Endothelial cell of umbilical vein (primary cell): ENCODE measurements around the gene ZNF362. TPM values are rescaled to one million over a fixed set of nuclear protein-coding genes. Genes with fewer than 3 reads are reported as not detected.

Experiments
- Bru-seq: library from RNA; stranded (reverse); fragments of 400-500 nt; gene quantifications from one replicate; lab custom pipeline; 2021; lab: Mats Ljungman, UMichigan
- BruChase-seq, 2 experiments: library from RNA; stranded (reverse); fragments of 400-500 nt; gene quantifications; one replicate each; lab custom pipeline; 2021; lab: Mats Ljungman, UMichigan
- BruUV-seq: library from RNA; stranded (reverse); fragments of 400-500 nt; replicated peaks from 2 replicates; lab custom pipeline; 2021; lab: Mats Ljungman, UMichigan
- CTCF ChIA-PET: fragments of 300-600, 350-600 bp; sonication (Branson Sonifier 250); formaldehyde crosslinking; loops from one replicate; lab custom pipeline; 2021; ENCODE audit warnings: antibody characterized with exemption, inconsistent platforms; lab: Charles Lee
- POLR2A ChIA-PET: fragments of 300-600, 350-600 bp; sonication (Branson Sonifier 250); formaldehyde crosslinking; loops from one replicate; lab custom pipeline; 2021; ENCODE audit warnings: antibody characterized with exemption, inconsistent platforms; lab: Charles Lee
- DNase-seq: peaks from one replicate; pipeline ENCODE4 v3.0.0-alpha.2; 2011; ENCODE audit warnings: low read depth, low spot score
- FAIRE-seq: peaks from 2 replicates; lab custom pipeline; 2011; peaks lifted over from hg19 to GRCh38; lab: Jason Lieb, UNC
- H2AFZ ChIP-seq: 2 replicates; pipeline ENCODE4 v1.6.0; 2012; ENCODE audit warnings: low read depth, low read length, control low read depth, inconsistent platforms
- H3K27ac ChIP-seq: 2 replicates; pipeline ENCODE4 v1.5.1; 2011; ENCODE audit warnings: low read depth, mild to moderate bottlenecking, control low read depth, low read length, moderate library complexity; ENCODE audit not compliant: insufficient read depth
- H3K27me3 ChIP-seq, 2 experiments: 2 replicates each; pipeline versions ENCODE4 v1.6.0 to v1.6.1; 2011; ENCODE audit warnings: low read length in 2 of 2, mixed read lengths in 1 of 2; ENCODE audit not compliant: control insufficient read depth in 2 of 2, insufficient read depth in 2 of 2
- H3K36me3 ChIP-seq, 2 experiments: 2 replicates in 1 of 2; 3 replicates in 1 of 2; pipeline ENCODE4 v1.5.1; 2011; ENCODE audit warnings: low read length in 2 of 2, mild to moderate bottlenecking in 1 of 2, moderate library complexity in 1 of 2; ENCODE audit not compliant: control insufficient read depth in 2 of 2, insufficient read depth in 2 of 2; ENCODE audit errors: extremely low read depth in 1 of 2
- H3K4me1 ChIP-seq: 3 replicates; pipeline ENCODE4 v1.5.1; 2011; ENCODE audit warnings: mild to moderate bottlenecking, low read length; ENCODE audit not compliant: control insufficient read depth, insufficient read depth; ENCODE audit errors: extremely low read depth
- H3K4me2 ChIP-seq: 2 replicates; pipeline ENCODE4 v1.6.1; 2011; ENCODE audit warnings: low read length, control low read depth, mixed read lengths; ENCODE audit not compliant: insufficient read depth
- H3K4me3 ChIP-seq, 3 experiments: fragments of 200-600 bp in 1 of 3; sonication (generic), shearing (Covaris generic) in 1 of 3; replicated peaks in 1 of 3; 2 replicates each; pipeline ENCODE4 v1.5.1; 2011 to 2016; ENCODE audit warnings: control low read depth in 3 of 3, low read length in 3 of 3, mild to moderate bottlenecking in 2 of 3, inconsistent platforms in 1 of 3, low read depth in 1 of 3, moderate library complexity in 1 of 3; ENCODE audit not compliant: insufficient read depth in 1 of 3
- H3K79me2 ChIP-seq: 2 replicates; pipeline ENCODE4 v1.6.0; 2012; ENCODE audit warnings: low read length, inconsistent platforms; ENCODE audit not compliant: control insufficient read depth, insufficient read depth
- H3K9ac ChIP-seq: replicated peaks from 2 replicates; pipeline ENCODE3; 2011; ENCODE audit warnings: low read length, control low read depth; ENCODE audit not compliant: insufficient read depth; ENCODE audit errors: extremely low read depth
- H3K9me1 ChIP-seq: replicated peaks from 3 replicates; pipeline ENCODE4 v1.6.0; 2011; ENCODE audit warnings: mild to moderate bottlenecking, low read length; ENCODE audit not compliant: control insufficient read depth, insufficient read depth; ENCODE audit errors: extremely low read depth
- H3K9me3 ChIP-seq: replicated peaks from 2 replicates; pipeline ENCODE4 v1.5.1; 2012; ENCODE audit warnings: low read length, inconsistent platforms; ENCODE audit not compliant: control insufficient read depth, insufficient read depth
- H4K20me1 ChIP-seq: replicated peaks from 2 replicates; pipeline ENCODE3; 2011; ENCODE audit warnings: mild to moderate bottlenecking, low read length; ENCODE audit not compliant: control insufficient read depth, insufficient read depth; ENCODE audit errors: extremely low read depth
- CTCF ChIP-seq, 2 donors: IDR thresholded peaks; 1 replicate in 1 of 2; 2 replicates in 1 of 2; pipeline ENCODE4 v1.5.1; 2011; ENCODE audit warnings: low read length in 2 of 2, mild to moderate bottlenecking in 2 of 2, moderate library complexity in 2 of 2, control low read depth in 1 of 2, inconsistent platforms in 1 of 2, low read depth in 1 of 2; ENCODE audit not compliant: insufficient read depth in 1 of 2; ENCODE audit errors: extremely low read depth in 1 of 2
- EZH2 ChIP-seq: IDR thresholded peaks from 2 replicates; pipeline ENCODE4 v1.6.1; 2012; ENCODE audit warnings: borderline replicate concordance, low read depth, mild to moderate bottlenecking, moderate library complexity, low read length, inconsistent platforms; ENCODE audit not compliant: severe bottlenecking
- POLR2A ChIP-seq: IDR thresholded peaks from 2 replicates; pipeline ENCODE4 v1.6.1; 2012; ENCODE audit warnings: low read depth, mild to moderate bottlenecking, control low read depth, low read length
- POLR2AphosphoS5 ChIP-seq: IDR thresholded peaks from 2 replicates; pipeline ENCODE4 v1.6.1; 2012; ENCODE audit warnings: low read depth, mild to moderate bottlenecking, control low read depth, low read length, moderate library complexity; ENCODE audit not compliant: insufficient read depth
- dilution Hi-C: fragments of 300-500 bp; cut with MboI; formaldehyde crosslinking; loops from one replicate; pipeline ENCODE4 v1.15.0; 2019; ENCODE audit warnings: low sequenced_read_pairs; ENCODE audit not compliant: extremely low pct_ligation_motif_present
- intact Hi-C: fragments of 100-400 bp; cut with micrococcal nuclease; formaldehyde crosslinking; loops from one replicate; pipeline ENCODE4 v1.10.0; 2022
- long read RNA-seq: library from polyadenylated mRNA; stranded (forward); transcript quantifications from one replicate; pipeline ENCODE4 v2.0.0, GENCODE V29; 2021
- polyA minus RNA-seq, 3 experiments: library from RNA; depleted of rRNA, polyadenylated mRNA; stranded (reverse); fragments of >200 nt; gene quantifications; 1 replicate in 1 of 3; 2 replicates in 2 of 3; pipeline ENCODE4 v1.2.3, GENCODE V29; 2011
- polyA plus RNA-seq, 4 experiments: library from polyadenylated mRNA; depleted of rRNA in 3 of 4; stranded (reverse) in 3 of 4; unstranded in 1 of 4; fragments of >200 nt; gene quantifications; 2 replicates each; pipeline versions ENCODE4 v1.2.1 to v1.2.3, GENCODE V29; 2011 to 2012; ENCODE audit warnings: missing spikeins in 1 of 4
- total RNA-seq: library from RNA; stranded (reverse); gene quantifications from 2 replicates; pipeline ENCODE4 v1.2.3, GENCODE V29; 2021

Gene ZNF362
- total RNA-seq, result 35.3 and 36.9 TPM in 2 replicates
- polyA plus RNA-seq, result 28.4 and 48.0 TPM in 2 replicates
- 13.6 and 17.0 TPM in 2 replicates for polyA plus RNA-seq (2011; cell fraction: cytosol; rRNA removed)
- polyA plus RNA-seq (2011; cell fraction: nucleus; rRNA removed), result 12.8 and 18.7 TPM in 2 replicates
- 13.8 and 15.2 TPM in 2 replicates for polyA plus RNA-seq (2012)
- polyA minus RNA-seq, result 17.2 and 19.7 TPM in 2 replicates
- polyA minus RNA-seq (2011; cell fraction: cytosol; rRNA and poly(A)+ RNA removed), result 6.8 TPM
- 18.1 and 18.5 TPM in 2 replicates for polyA minus RNA-seq (2011; cell fraction: nucleus; rRNA and poly(A)+ RNA removed)
- percentile 66 among the genes with signal in this experiment for Bru-seq, nascent RNA
- BruChase-seq, experiment 1, labeled RNA remaining after a 6-hour chase, result percentile 69 among the genes with signal in this experiment
- percentile 64 among the genes with signal in this experiment for BruChase-seq, experiment 2, labeled RNA remaining after a 2-hour chase
- long read RNA-seq, partial matches to known transcripts, result 29 of 54 reads
- long read RNA-seq, other reads (novel, unspliced or antisense), result 25 of 54 reads

DNA sequence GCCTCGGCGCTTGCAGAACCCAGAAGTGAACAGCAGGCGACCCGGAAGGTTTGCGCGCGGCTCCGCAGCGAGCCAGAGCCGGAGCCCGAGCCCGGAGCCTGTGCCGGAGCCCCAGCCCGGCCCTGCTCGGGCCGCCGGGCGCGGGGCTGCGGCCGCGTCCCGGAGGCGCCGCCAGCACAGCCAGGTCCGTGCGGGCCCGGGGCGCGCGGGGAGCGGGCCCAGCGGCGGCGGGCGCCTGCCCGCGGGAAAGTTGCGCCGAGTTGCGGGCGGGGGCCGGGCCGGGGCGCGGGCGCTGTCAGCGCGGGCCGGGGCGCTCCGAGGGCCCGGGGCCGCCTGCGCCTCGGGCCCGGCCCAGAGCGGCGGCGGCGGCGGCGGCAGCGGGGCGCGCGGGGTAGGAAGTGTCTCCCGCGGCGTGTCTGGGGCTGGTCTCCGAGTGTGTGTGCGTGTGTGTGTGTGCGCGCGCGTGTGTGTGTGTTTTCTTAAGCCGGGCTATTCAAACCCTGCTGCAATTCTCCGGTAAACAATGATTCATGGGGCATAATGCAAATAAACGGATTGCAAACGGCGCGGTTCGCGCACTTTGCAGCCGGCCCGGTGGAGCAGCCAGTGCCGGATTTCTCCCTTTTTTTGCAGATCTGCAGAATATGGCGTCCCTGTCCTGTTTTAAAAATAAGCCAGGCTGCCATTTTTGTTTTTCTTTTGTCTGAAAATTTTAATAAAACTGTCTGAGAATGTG is at the start of gene ZNF362:
TSS of gene ZNF362 (plus strand) at position 22 of the 736 bp plus-strand sequence. CDS start 14,083 bp downstream, outside the sequence.
- BruUV-seq, result TSS peak; percentile 52
- H3K4me1 ChIP-seq, result peaks cover 12% of the 10 kb centered on the region
- H3K36me3 ChIP-seq, result no peaks in the 10 kb centered on the region
- intact Hi-C loops, result loop anchor here (1.0 to 5.0 kb wide), 5 partner anchors 38 to 216 kb away; partner anchors contain the start of gene ZSCAN20
- H3K4me3 ChIP-seq, result peak within 1 kb of the TSS; percentile 79 to 88 (median 81)
- H3K9me3 ChIP-seq, result no peaks in the 10 kb centered on the region
- H4K20me1 ChIP-seq, result no peaks in the 10 kb centered on the region
- ChIA-PET CTCF (interaction anchor here (0.8 to 1.2 kb wide), 3 partner anchors 38 to 40 kb away, joined by 3 to 4 read pairs (median 4); no protein-coding TSS in a partner anchor), POLR2A (interaction anchor here (0.6 kb wide), 1 partner anchor 190 kb away, joined by 3 read pairs; no protein-coding TSS in a partner anchor)
- FAIRE-seq (peak; percentile 53), DNase-seq (peak; percentile 65)
- H3K27ac ChIP-seq, result peak within 1 kb of the TSS; percentile 76
- no peaks in the 10 kb centered on the region for H3K27me3 ChIP-seq
- TF ChIP-seq POLR2A (peak; percentile 30), EZH2 (no peak), CTCF (IDR thresholded peaks at IDR 0.05; ENCODE audit: extremely low read depth in 1 of 2, insufficient read depth in 1 of 2, low read depth in 1 of 2, low read length in 2 of 2) (peak in 1 of 2 donors; percentile 18), POLR2AphosphoS5 (peak; percentile 40)
- dilution Hi-C loops, result no loop called here
- H3K79me2 ChIP-seq, result peaks cover 15% of the 10 kb centered on the region
- peak within 1 kb of the TSS; percentile 95 for H3K9ac ChIP-seq
- H2AFZ ChIP-seq, result peak within 1 kb of the TSS; percentile 41
- peak within 1 kb of the TSS; percentile 84 for H3K4me2 ChIP-seq
- H3K9me1 ChIP-seq, result no peaks in the 10 kb centered on the region
